Thoracic aorta (tissue), 2 donors: ENCODE results near the gene FBXO21. TPM values are rescaled to one million over a fixed set of nuclear protein-coding genes. Genes with fewer than 3 reads are reported as not detected.
A peak's percentile ranks its signal among the peaks of the same experiment; 100 is the strongest.

ENCODE experiments used
- ATAC-seq: fragments of 150-250 bp; one replicate; pipeline ENCODE4 v1.8.0; 2017; ENCODE audit warnings: low read depth; ENCODE audit not compliant: insufficient number of reproducible peaks, low FRiP score
- DNase-seq: peaks from one replicate; pipeline ENCODE4 v3.0.0-alpha.2; 2020; ENCODE audit warnings: low spot score
- H3K27ac ChIP-seq, 2 donors: fragments of 200-600 bp; sonication (generic); 1 replicate in 1 of 2; 2 replicates in 1 of 2; pipeline ENCODE4 v1.5.1; 2016; ENCODE audit warnings: mild to moderate bottlenecking in 2 of 2, moderate library complexity in 2 of 2
- H3K27me3 ChIP-seq: fragments of 200-600 bp; sonication (generic); replicated peaks from 2 replicates; pipeline ENCODE4 v1.6.0; 2016; ENCODE audit warnings: mild to moderate bottlenecking; ENCODE audit not compliant: insufficient read depth
- H3K36me3 ChIP-seq: fragments of 200-600 bp; sonication (generic); one replicate; pipeline ENCODE4 v1.5.1; 2016
- H3K4me1 ChIP-seq, 2 donors: fragments of 200-600 bp; sonication (generic); 1 replicate in 1 of 2; 2 replicates in 1 of 2; pipeline versions ENCODE4 v1.5.1 to v1.6.0; 2016; ENCODE audit warnings: low read depth in 2 of 2, mild to moderate bottlenecking in 1 of 2; ENCODE audit not compliant: control insufficient read depth in 1 of 2
- H3K4me3 ChIP-seq: fragments of 200-600 bp; sonication (generic); 2 replicates; pipeline ENCODE4 v1.5.1; 2016; ENCODE audit warnings: mild to moderate bottlenecking
- H3K9me3 ChIP-seq: fragments of 200-600 bp; sonication (generic); 2 replicates; pipeline ENCODE4 v1.5.1; 2016
- CTCF ChIP-seq: fragments of 200-600 bp; sonication (generic); IDR thresholded peaks from one replicate; pipeline ENCODE4 v1.5.1; 2019; ENCODE audit warnings: antibody characterized with exemption
- total RNA-seq, 2 donors: library from RNA; depleted of rRNA; stranded (reverse); fragments of >200 nt; gene quantifications; one replicate each; pipeline versions ENCODE4 v1.1.0 to v1.2.3, GENCODE V29; 2016

The FBXO21 gene
- total RNA-seq, 2 donors from 2014 or later: 48.9 to 97.5 TPM

- no peak for ATAC-seq
- Histone ChIP-seq H3K4me1 (no peaks in the 10 kb centered on the region), H3K27ac (no peak overlapping the region), H3K27me3 (no peaks in the 10 kb centered on the region), H3K36me3 (peaks cover 76% of the 10 kb centered on the region), H3K4me3 (no peak overlapping the region), H3K9me3 (no peaks in the 10 kb centered on the region)
- DNase-seq: no peak
- no peak for TF ChIP-seq CTCF
These were observed 31.2 kb downstream of the FBXO21 start for GRCh38 chr12:117158911-117159553.

- TF ChIP-seq CTCF: no peak
- no peak for ATAC-seq
- H3K27ac ChIP-seq: no peak overlapping the region
- no peak for DNase-seq
- no peaks in the 10 kb centered on the region for H3K9me3 ChIP-seq
- peaks cover 68% of the 10 kb centered on the region for H3K36me3 ChIP-seq
- no peak overlapping the region for H3K4me3 ChIP-seq
- H3K27me3 ChIP-seq: no peaks in the 10 kb centered on the region
- H3K4me1 ChIP-seq: no peaks in the 10 kb centered on the region
These were observed 32.2 kb downstream of the FBXO21 start for GRCh38 chr12:117158096-117158495.

- ATAC-seq (no peak), DNase-seq (no peak)
- peaks cover 0 to 4% of the 10 kb centered on the region in 2 donors for H3K4me1 ChIP-seq
- no peaks in the 10 kb centered on the region for H3K27me3 ChIP-seq
- peaks cover 48% of the 10 kb centered on the region for H3K36me3 ChIP-seq
- no peak overlapping the region for H3K4me3 ChIP-seq
- H3K27ac ChIP-seq: no peak overlapping the region
- TF ChIP-seq CTCF: peak; percentile 63
- no peaks in the 10 kb centered on the region for H3K9me3 ChIP-seq
These were observed 34.8 kb downstream of the FBXO21 start for GRCh38 chr12:117155278-117156060.

- no peak for TF ChIP-seq CTCF
- DNase-seq (no peak), ATAC-seq (no peak)
- Histone ChIP-seq H3K27ac (no peak overlapping the region), H3K27me3 (no peaks in the 10 kb centered on the region), H3K4me3 (no peak overlapping the region), H3K9me3 (no peaks in the 10 kb centered on the region), H3K4me1 (peaks cover 0 to 4% of the 10 kb centered on the region in 2 donors), H3K36me3 (peaks cover 39% of the 10 kb centered on the region)
These were observed 37.2 kb downstream of the FBXO21 start for GRCh38 chr12:117152793-117153775.
